ENCODE results near the gene KCNJ14. TPM values are rescaled to one million over a fixed set of nuclear protein-coding genes. Genes with fewer than 3 reads are reported as not detected.

Gene KCNJ14
- total RNA-seq, 2 donors from 2014 or later: 2.1 to 4.6 TPM

DNA sequence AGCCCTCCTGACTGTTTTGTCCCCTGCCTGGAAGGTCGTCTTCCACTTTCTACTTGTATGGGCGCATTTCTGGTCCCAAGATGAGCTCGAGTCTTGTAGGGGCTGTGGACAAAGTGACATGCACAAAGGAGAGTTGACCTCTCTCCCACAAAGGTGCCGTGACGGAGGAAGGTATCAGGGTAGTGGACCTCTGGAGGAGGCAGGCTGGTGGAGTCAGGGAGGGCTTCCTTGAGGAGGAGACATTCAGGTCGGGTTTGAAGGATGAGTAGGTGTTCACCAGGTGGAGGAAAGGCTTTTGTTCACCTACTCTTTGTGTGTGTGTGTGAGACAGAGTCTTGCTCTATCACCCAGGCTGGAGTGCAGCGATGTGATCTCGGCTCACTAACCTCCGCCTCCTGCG is 15.5 kb downstream of the KCNJ14 start:
- DNase-seq (ENCODE audit: low spot score): no peak
- H3K27me3 Mint-ChIP-seq: no peaks in the 10 kb centered on the region
- H3K4me1 Mint-ChIP-seq (ENCODE audit: low read depth in 2 of 2): peaks cover 17 to 28% of the 10 kb centered on the region in 2 donors
- H3K9me3 Mint-ChIP-seq: no peaks in the 10 kb centered on the region
- no peak for ATAC-seq
- H3K4me3 Mint-ChIP-seq: peak overlapping the region; percentile 35
- no peak overlapping the region for H3K27ac Mint-ChIP-seq
- no peaks in the 10 kb centered on the region for H3K36me3 Mint-ChIP-seq

DNA sequence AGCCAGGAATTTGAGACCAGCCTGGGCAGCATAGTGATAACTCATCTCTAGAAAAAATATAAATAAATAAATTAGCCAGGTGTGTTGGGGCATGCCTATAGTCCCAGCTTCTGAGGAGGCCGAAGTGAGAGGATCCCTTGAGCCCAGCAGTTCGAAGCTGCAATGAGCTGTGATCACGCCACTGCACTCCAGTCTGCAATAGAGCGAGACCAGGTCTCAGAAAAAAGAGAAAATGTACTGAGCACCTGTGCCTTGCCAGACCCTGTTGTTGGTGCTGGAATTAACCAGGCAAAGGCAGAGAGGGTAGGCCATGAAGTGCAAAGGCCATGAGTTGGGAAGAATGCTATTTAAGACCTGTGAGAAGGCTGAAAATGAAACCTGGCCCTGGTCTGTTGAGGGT is 16.5 kb downstream of the KCNJ14 start:
- Mint-ChIP-seq H3K36me3 (no peaks in the 10 kb centered on the region), H3K4me1 (ENCODE audit: low read depth in 2 of 2) (peaks cover 17 to 28% of the 10 kb centered on the region in 2 donors), H3K9me3 (no peaks in the 10 kb centered on the region), H3K27ac (no peak overlapping the region), H3K4me3 (no peak overlapping the region), H3K27me3 (no peaks in the 10 kb centered on the region)
- no peak for DNase-seq (ENCODE audit: low spot score)
- ATAC-seq: no peak

DNA sequence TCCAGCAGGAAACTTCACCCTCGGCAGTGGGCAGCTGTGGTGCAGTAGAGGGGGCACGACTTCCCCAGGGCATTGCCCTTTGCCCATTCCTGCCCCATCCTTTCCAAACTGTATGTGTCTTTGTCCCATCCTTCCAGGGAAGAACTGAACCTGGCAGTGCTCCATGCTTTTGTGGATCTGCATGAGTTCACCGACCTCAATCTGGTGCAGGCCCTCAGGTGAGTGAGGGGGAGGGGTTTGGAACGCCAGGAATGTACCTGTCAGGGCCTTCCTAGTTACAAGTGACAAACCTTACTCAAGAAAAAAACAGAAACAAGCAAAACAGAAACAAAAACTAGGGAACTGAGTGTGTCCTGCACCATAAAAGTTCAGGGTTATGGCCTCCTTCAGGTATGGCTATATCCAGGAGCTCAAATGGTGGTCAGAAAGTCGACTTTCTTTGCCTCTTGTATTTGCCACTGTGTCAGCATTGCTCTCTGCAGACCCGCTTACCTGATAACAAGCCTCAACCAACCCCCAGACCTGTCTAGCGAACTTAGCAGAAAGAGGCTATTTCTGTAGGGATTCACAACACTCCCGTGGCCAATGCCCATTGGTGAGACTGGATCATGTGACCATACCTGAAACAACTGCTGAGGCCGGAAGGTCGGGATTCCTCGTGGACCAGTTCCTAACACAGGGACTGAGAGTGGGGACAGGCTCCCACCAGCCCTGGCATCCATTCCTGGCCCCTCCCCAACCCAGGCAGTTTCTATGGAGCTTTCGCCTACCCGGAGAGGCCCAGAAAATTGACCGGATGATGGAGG is 18.0 kb downstream of the KCNJ14 start:
- Mint-ChIP-seq H3K27me3 (no peaks in the 10 kb centered on the region), H3K4me3 (no peak overlapping the region), H3K9me3 (no peaks in the 10 kb centered on the region), H3K36me3 (no peaks in the 10 kb centered on the region), H3K4me1 (ENCODE audit: low read depth in 2 of 2) (peaks cover 11 to 23% of the 10 kb centered on the region in 2 donors), H3K27ac (no peak overlapping the region)
- DNase-seq (ENCODE audit: low spot score) (no peak), ATAC-seq (no peak)

DNA sequence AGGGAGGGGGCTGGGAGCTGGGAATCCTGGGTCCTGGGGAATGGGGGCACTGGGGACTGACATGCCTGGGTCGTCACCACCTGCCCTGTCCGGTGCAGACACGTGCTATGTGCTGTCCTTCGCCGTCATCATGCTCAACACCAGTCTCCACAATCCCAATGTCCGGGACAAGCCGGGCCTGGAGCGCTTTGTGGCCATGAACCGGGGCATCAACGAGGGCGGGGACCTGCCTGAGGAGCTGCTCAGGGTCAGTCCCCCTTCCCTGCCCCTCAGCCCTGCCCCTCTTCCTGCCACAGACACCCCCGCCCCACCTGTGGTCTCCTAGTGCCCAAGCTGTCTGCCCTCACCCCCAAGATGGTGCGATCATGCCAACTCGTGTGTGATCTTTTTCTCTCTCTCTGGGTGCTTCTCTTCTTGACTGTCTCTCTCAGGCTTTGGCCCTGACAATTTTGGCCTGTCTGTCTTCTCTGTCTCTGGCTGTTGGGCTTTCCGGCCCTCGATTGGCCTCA is 18.8 kb downstream of the KCNJ14 start:
- peaks cover 11 to 20% of the 10 kb centered on the region in 2 donors for H3K4me1 Mint-ChIP-seq (ENCODE audit: low read depth in 2 of 2)
- H3K27ac Mint-ChIP-seq: no peak overlapping the region
- H3K9me3 Mint-ChIP-seq: no peaks in the 10 kb centered on the region
- no peaks in the 10 kb centered on the region for H3K27me3 Mint-ChIP-seq
- H3K36me3 Mint-ChIP-seq: no peaks in the 10 kb centered on the region
- no peak for ATAC-seq
- peak overlapping the region; percentile 39 for H3K4me3 Mint-ChIP-seq
- no peak for DNase-seq (ENCODE audit: low spot score)

DNA sequence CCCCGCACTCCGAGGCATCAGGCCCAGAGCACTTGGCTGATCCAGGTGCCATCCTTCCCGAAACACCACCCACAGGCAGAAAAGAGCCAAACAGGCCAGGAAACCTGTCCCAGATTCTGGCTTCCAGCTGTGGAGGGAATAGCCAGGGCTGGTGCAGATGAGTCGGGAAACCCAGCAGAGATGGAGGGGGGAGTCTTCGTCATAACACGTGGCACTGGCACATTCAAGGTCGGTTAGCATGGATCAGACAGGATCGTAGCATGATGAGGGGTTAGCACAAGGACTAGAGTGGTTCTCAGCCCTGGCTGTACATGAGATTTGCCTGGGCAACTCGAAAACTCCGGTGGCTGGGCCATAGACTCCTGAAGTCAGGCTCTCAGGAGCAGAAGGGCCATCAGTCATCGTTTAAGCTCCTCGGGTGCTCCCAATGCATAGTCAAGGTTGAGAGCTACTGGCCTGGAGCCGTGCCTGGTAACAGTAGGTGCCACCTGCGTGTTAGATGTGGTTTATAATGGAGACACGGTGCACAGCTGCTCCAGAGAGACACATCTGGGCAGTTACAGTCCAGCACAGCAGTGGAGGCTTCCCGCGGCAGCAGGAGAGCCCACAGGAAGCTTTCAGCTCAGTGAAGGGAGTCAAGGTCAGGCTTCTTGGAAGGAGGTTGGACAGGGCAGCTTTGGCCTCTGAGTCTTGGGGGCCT is 20.1 kb downstream of the KCNJ14 start:
- H3K27ac Mint-ChIP-seq: peak overlapping the region in 1 of 2 donors; percentile 68
- no peaks in the 10 kb centered on the region for H3K36me3 Mint-ChIP-seq
- H3K4me3 Mint-ChIP-seq: no peak overlapping the region

DNA sequence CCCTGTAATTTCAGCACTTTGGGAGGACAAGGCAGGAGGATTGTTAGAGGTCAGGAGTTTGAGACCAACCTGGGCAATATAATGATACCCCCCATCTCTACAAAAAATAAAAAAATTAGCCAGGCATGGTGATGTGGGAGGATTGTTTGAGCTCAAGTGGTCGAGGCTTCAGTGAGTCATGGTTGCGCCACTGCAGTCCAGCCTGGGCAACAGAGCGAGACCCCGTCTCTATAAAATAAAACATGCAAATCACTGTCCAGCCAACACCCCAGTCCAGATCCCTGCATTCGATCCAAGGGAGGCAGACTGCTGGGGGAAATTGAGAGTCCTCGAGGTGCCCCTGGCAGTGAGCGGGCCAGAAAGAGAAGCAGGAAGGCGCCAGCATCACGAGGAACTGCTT is 20.8 kb downstream of the KCNJ14 start:
- Mint-ChIP-seq H3K27ac (peak overlapping the region in 1 of 2 donors; percentile 68), H3K4me1 (ENCODE audit: low read depth in 2 of 2) (peaks cover 14 to 29% of the 10 kb centered on the region in 2 donors), H3K4me3 (no peak overlapping the region), H3K27me3 (no peaks in the 10 kb centered on the region), H3K36me3 (no peaks in the 10 kb centered on the region), H3K9me3 (no peaks in the 10 kb centered on the region)
- ATAC-seq: no peak
- no peak for DNase-seq (ENCODE audit: low spot score)

More for the DNA sequence above, 20.1 kb downstream of the KCNJ14 start:
- Mint-ChIP-seq H3K4me1 (ENCODE audit: low read depth in 2 of 2) (peaks cover 13 to 25% of the 10 kb centered on the region in 2 donors), H3K27me3 (no peaks in the 10 kb centered on the region), H3K9me3 (no peaks in the 10 kb centered on the region)
- DNase-seq (ENCODE audit: low spot score) (no peak), ATAC-seq (no peak)

DNA sequence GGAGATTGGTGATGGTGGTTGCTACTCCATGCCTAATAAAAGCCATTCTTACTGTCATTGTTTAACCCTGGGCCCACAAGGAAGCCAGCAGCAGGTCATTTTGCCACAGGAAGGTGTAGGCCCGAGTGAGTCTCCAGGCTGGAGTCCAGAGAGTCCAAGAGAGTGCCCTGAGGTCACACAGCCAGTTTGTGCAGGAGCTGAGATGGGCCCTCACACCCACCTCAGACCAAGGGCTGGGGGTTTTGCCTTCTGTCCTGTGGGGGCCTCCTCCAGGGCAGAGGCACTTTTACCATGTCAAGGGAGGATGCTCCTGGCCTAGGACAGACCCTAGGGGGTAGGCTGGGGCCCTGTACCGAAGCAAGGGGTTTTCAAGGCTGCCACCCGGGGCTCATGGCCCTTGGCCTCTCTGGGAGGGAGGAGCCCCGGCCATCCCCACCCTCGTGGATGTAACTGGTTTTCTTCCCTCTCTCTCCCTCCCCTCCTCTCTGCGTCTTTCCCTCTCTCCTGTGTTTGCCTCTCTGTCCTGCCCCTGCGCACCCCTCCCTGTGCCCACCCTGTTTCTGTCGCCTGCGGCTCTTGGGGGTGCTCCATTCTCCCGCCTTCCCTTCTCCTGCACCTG is 21.8 kb downstream of the KCNJ14 start:
- no peaks in the 10 kb centered on the region for H3K27me3 Mint-ChIP-seq
- H3K27ac Mint-ChIP-seq: no peak overlapping the region
- H3K4me1 Mint-ChIP-seq (ENCODE audit: low read depth in 2 of 2): peaks cover 16 to 28% of the 10 kb centered on the region in 2 donors
- no peak overlapping the region for H3K4me3 Mint-ChIP-seq
- no peaks in the 10 kb centered on the region for H3K9me3 Mint-ChIP-seq
- no peak for ATAC-seq
- DNase-seq (ENCODE audit: low spot score): no peak
- H3K36me3 Mint-ChIP-seq: no peaks in the 10 kb centered on the region

DNA sequence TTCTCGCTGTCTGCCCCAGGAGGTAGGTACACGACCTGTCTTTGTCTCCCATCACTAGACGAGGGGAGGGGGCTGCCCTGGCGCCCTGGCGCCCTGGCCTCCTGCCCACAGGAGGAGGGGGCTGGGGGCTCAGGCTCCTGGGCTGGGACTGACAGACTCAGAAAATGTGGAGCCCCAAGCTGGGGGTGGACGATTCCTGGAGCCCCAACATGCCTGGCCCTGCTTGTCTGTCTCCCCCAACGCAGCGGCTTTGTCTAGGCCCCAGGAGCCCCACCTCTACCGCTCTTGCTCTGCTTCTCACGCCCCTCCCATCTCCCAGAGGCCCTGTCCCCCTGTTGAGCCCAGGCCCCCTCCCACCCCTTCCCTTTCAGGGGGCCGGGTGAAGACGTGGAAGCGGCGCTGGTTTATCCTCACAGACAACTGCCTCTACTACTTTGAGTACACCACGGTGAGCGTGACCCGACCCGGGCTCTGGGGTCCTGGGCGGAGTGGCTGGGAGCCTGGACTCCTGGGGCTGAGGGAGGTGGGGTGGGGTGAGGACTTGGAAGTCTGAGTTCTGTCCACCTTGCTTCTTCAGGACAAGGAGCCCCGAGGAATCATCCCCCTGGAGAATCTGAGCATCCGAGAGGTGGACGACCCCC is 22.4 kb downstream of the KCNJ14 start:
- H3K9me3 Mint-ChIP-seq: no peaks in the 10 kb centered on the region
- DNase-seq (ENCODE audit: low spot score) (no peak), ATAC-seq (no peak)
- H3K36me3 Mint-ChIP-seq: no peaks in the 10 kb centered on the region
- H3K4me3 Mint-ChIP-seq: no peak overlapping the region
- no peak overlapping the region for H3K27ac Mint-ChIP-seq
- peaks cover 16 to 28% of the 10 kb centered on the region in 2 donors for H3K4me1 Mint-ChIP-seq (ENCODE audit: low read depth in 2 of 2)
- H3K27me3 Mint-ChIP-seq: no peaks in the 10 kb centered on the region

DNA sequence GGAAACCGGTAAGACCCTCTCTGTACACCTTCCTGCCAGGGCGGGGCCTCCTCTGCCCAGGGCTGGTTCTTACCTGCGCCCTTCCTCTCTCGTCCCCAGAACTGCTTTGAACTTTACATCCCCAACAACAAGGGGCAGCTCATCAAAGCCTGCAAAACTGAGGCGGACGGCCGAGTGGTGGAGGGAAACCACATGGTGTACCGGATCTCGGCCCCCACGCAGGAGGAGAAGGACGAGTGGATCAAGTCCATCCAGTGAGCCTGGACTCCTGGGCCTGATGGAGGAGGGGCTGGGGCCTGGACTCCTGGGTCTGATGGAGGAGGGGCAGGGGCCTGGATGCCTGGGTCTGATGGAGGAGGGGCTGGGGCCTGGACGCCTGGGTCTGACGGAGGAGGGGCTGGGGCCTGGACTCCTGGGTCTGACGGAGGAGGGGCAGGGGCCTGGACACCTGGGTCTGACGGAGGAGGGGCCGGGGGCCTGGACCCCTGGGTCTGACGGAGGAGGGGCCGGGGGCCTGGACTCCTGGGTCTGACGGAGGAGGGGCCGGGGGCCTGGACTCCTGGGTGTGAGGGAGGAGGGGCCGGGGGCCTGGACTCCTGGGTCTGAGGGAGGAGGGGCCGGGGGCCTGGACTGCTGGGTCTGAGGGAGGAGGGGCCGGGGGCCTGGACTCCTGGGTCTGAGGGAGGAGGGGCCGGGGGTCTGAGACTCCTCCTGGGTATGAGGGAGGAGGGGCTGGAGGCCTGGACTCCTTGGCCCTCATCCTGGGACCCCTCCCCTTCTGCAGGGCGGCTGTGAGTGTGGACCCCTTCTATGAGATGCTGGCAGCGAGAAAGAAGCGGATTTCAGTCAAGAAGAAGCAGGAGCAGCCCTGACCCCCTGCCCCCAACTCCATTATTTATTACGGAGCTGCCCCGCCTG is 23.2 kb downstream of the KCNJ14 start:
- Mint-ChIP-seq H3K27me3 (no peaks in the 10 kb centered on the region), H3K9me3 (no peaks in the 10 kb centered on the region), H3K4me1 (ENCODE audit: low read depth in 2 of 2) (peaks cover 16 to 30% of the 10 kb centered on the region in 2 donors), H3K4me3 (no peak overlapping the region), H3K36me3 (no peaks in the 10 kb centered on the region), H3K27ac (peak overlapping the region; percentile 7 to 66)
- DNase-seq (ENCODE audit: low spot score): no peak
- no peak for ATAC-seq

DNA sequence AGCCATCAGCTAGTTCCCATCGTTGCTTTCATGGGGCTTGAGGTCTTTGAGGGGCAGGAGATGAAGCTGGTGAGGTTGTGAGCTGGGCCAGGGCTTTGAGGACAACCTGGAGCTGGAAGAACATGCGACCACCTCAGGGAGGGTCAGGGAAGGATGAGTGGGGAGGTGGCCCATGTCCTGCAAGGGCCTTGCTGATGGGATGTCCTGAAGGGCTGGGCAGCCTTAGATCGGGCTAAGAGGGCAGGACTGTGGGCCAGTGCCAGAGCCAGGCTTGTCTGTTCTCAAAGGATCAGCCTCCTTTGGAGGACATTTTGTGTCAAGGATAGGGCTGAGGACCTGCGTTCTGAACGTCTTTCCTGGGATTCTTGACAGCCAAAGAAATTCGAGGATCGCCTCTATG is 24.3 kb downstream of the KCNJ14 start:
- DNase-seq (ENCODE audit: low spot score): no peak
- H3K27me3 Mint-ChIP-seq: no peaks in the 10 kb centered on the region
- H3K4me1 Mint-ChIP-seq (ENCODE audit: low read depth in 2 of 2): peaks cover 10 to 27% of the 10 kb centered on the region in 2 donors
- no peaks in the 10 kb centered on the region for H3K36me3 Mint-ChIP-seq
- no peak for ATAC-seq
- no peaks in the 10 kb centered on the region for H3K9me3 Mint-ChIP-seq
- H3K4me3 Mint-ChIP-seq: peak overlapping the region; percentile 16
- H3K27ac Mint-ChIP-seq: peak overlapping the region; percentile 7 to 66

DNA sequence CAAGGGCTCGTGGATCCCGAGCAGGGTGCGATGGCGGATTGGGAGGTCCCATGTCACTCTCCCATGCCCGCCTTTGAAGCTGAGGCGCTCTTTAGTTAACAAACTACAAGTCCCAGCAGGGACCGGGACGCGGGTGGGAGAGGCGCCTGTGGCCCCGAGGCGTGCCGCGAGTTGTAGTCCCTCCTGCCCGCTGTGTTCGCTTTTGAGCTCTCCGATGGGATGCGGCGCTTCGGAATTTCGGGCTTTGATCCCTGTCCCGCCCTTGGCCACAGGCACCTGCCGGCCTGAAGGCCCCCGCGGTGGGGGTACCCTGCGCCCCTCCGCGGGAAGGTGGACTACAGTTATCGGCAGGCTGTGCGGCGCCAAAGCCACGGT is 24.8 kb downstream of the KCNJ14 start:
- Mint-ChIP-seq H3K27me3 (no peaks in the 10 kb centered on the region), H3K4me1 (ENCODE audit: low read depth in 2 of 2) (peaks cover 10 to 24% of the 10 kb centered on the region in 2 donors), H3K36me3 (no peaks in the 10 kb centered on the region), H3K27ac (peak overlapping the region; percentile 70 to 82), H3K9me3 (no peaks in the 10 kb centered on the region), H3K4me3 (peak overlapping the region; percentile 79)
- no peak for DNase-seq (ENCODE audit: low spot score)
- peak; percentile 2 to 8 for ATAC-seq

DNA sequence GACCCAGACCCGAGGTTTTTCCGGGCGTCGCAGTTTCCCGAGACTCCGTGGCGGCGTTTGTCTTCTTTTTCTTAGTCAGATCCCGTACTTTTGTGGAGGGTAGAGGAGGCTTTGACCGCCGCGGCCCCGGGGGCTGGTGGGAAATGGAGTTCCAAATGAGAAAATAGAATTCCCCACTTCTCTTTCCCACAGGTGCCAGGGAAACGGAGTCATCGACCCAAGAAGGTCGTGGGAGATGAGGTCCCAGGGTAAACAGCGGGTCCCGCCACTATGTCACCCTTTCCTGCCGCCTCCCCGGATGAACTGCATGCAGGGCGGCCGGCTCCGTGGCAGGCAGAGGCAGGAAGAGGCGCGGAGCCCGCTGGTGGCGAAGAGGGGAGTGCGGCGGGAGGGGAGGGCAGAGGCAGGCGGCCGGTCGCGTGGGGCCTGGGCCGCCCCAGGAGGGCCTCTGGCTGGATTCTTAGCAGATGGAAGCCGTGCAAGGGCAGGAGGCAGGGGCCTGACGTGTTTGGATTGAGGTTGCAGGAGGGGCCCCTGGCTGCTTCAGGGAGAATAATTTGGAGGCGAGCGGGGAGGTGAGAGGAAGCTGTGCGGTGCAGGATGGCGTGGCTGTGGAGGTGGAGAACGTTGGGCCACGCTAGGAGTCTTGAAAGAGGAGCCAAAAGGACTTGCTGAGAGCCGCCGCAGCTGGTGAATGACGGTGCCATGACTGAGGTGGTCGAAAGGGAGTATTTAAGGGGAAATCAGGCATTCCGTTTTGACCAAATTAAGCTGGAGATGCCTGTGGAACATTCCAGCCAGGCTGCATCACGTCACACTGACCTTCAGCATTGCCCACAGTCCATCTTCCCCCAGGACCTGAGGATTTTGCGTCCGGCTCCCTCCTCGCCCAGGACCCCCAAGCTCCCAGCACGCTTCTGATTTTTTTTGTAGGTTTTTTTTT is 25.5 kb downstream of the KCNJ14 start:
- ATAC-seq (peak; percentile 85 to 89), DNase-seq (ENCODE audit: low spot score) (peak; percentile 75)
- peak overlapping the region; percentile 79 for H3K4me3 Mint-ChIP-seq
- H3K36me3 Mint-ChIP-seq: no peaks in the 10 kb centered on the region
- H3K9me3 Mint-ChIP-seq: no peaks in the 10 kb centered on the region
- H3K27ac Mint-ChIP-seq: peak overlapping the region; percentile 70 to 82
- no peaks in the 10 kb centered on the region for H3K27me3 Mint-ChIP-seq
- H3K4me1 Mint-ChIP-seq (ENCODE audit: low read depth in 2 of 2): peaks cover 10 to 21% of the 10 kb centered on the region in 2 donors
